Large intestine (tissue), 3 donors: ENCODE results near the gene ZCCHC7. TPM values are rescaled to one million over a fixed set of nuclear protein-coding genes. Genes with fewer than 3 reads are reported as not detected.

Experiments used
- DNase-seq, 2 donors: peaks; one replicate each; pipeline versions ENCODE4 v3.0.0 to v3.0.0-alpha.2; 2013
- H3K27ac ChIP-seq: one replicate; pipeline ENCODE4 v1.5.1; 2013; ENCODE audit warnings: low read length
- H3K27me3 ChIP-seq: 2 replicates; pipeline ENCODE4 v1.6.1; 2013; ENCODE audit warnings: low read length; ENCODE audit not compliant: control insufficient read depth, insufficient read depth
- H3K36me3 ChIP-seq: 2 replicates; pipeline ENCODE4 v1.6.1; 2013; ENCODE audit warnings: low read length; ENCODE audit not compliant: control insufficient read depth, insufficient read depth
- H3K4me1 ChIP-seq: one replicate; pipeline ENCODE4 v1.6.1; 2013; ENCODE audit warnings: low read length; ENCODE audit not compliant: control insufficient read depth, insufficient read depth
- H3K4me3 ChIP-seq: one replicate; pipeline ENCODE4 v1.5.1; 2013; ENCODE audit warnings: low read length
- H3K9me3 ChIP-seq: one replicate; pipeline ENCODE4 v1.6.1; 2013; ENCODE audit warnings: mild to moderate bottlenecking, low read depth, low read length, moderate library complexity; ENCODE audit not compliant: control insufficient read depth
- WGBS: methylation state at CpG from one replicate; pipeline ENCODE4 v1.1.5; 2013; ENCODE audit warnings: low lambda C conversion rate; ENCODE audit not compliant: insufficient coverage; 5-methylcytosine and 5-hydroxymethylcytosine counted together
- polyA plus RNA-seq: library from polyadenylated mRNA; unstranded; fragments of 120-200 nt; gene quantifications from one replicate; pipeline ENCODE4 v1.2.1, GENCODE V29; 2013

The ZCCHC7 gene
- polyA plus RNA-seq, 1 donor: 15.0 TPM

- Histone ChIP-seq H3K4me1 (no peaks in the 10 kb centered on the region), H3K27me3 (no peaks in the 10 kb centered on the region), H3K4me3 (no peak overlapping the region), H3K27ac (no peak overlapping the region), H3K9me3 (no peaks in the 10 kb centered on the region), H3K36me3 (peaks cover 10% of the 10 kb centered on the region)
- WGBS: 67% methylated on average over 1 of the region's 10 CpGs
- DNase-seq: no peak
Measured at GRCh38 chr9:37206121-37206620, 85.8 kb downstream of the ZCCHC7 start.

- no CpG with 5 or more reads among the region's 2 CpGs for WGBS
- Histone ChIP-seq H3K4me3 (no peak overlapping the region), H3K36me3 (peaks cover 6% of the 10 kb centered on the region), H3K27ac (no peak overlapping the region), H3K9me3 (no peaks in the 10 kb centered on the region), H3K4me1 (no peaks in the 10 kb centered on the region), H3K27me3 (no peaks in the 10 kb centered on the region)
- no peak for DNase-seq
Measured at GRCh38 chr9:37209431-37210386, 89.3 kb downstream of the ZCCHC7 start.

GRCh38 chr9:37210737-37211523 lies 90.6 kb downstream of the ZCCHC7 start:
- Histone ChIP-seq H3K36me3 (peaks cover 6% of the 10 kb centered on the region), H3K27ac (no peak overlapping the region), H3K9me3 (no peaks in the 10 kb centered on the region), H3K4me1 (no peaks in the 10 kb centered on the region), H3K27me3 (no peaks in the 10 kb centered on the region), H3K4me3 (no peak overlapping the region)
- WGBS: 95% methylated on average over 3 of the region's 3 CpGs
- DNase-seq: no peak

GRCh38 chr9:37212435-37212834 lies 92.1 kb downstream of the ZCCHC7 start:
- no peaks in the 10 kb centered on the region for H3K9me3 ChIP-seq
- DNase-seq: no peak
- no peaks in the 10 kb centered on the region for H3K27me3 ChIP-seq
- H3K4me3 ChIP-seq: no peak overlapping the region
- no CpG with 5 or more reads among the region's 2 CpGs for WGBS
- no peak overlapping the region for H3K27ac ChIP-seq
- H3K36me3 ChIP-seq: peaks cover 4% of the 10 kb centered on the region
- H3K4me1 ChIP-seq: no peaks in the 10 kb centered on the region

- Histone ChIP-seq H3K36me3 (no peaks in the 10 kb centered on the region), H3K27me3 (no peaks in the 10 kb centered on the region), H3K4me1 (no peaks in the 10 kb centered on the region), H3K27ac (no peak overlapping the region), H3K4me3 (no peak overlapping the region), H3K9me3 (no peaks in the 10 kb centered on the region)
- DNase-seq: no peak
- WGBS: 79% methylated on average over 2 of the region's 4 CpGs
Measured at GRCh38 chr9:37215381-37215780, 95.0 kb downstream of the ZCCHC7 start.

GRCh38 chr9:37215830-37216229 lies 95.5 kb downstream of the ZCCHC7 start:
- no peak overlapping the region for H3K4me3 ChIP-seq
- no peak overlapping the region for H3K27ac ChIP-seq
- no peaks in the 10 kb centered on the region for H3K36me3 ChIP-seq
- 80% methylated on average over 1 of the region's 1 CpG for WGBS
- DNase-seq: no peak
- H3K27me3 ChIP-seq: no peaks in the 10 kb centered on the region
- no peaks in the 10 kb centered on the region for H3K4me1 ChIP-seq
- no peaks in the 10 kb centered on the region for H3K9me3 ChIP-seq

GRCh38 chr9:37217161-37217560 lies 96.8 kb downstream of the ZCCHC7 start:
- WGBS: 100% methylated on average over 1 of the region's 2 CpGs
- H3K9me3 ChIP-seq: no peaks in the 10 kb centered on the region
- no peaks in the 10 kb centered on the region for H3K36me3 ChIP-seq
- H3K27ac ChIP-seq: no peak overlapping the region
- no peak for DNase-seq
- no peaks in the 10 kb centered on the region for H3K27me3 ChIP-seq
- no peak overlapping the region for H3K4me3 ChIP-seq
- no peaks in the 10 kb centered on the region for H3K4me1 ChIP-seq

- no peaks in the 10 kb centered on the region for H3K36me3 ChIP-seq
- H3K4me1 ChIP-seq: no peaks in the 10 kb centered on the region
- H3K27me3 ChIP-seq: no peaks in the 10 kb centered on the region
- no peak overlapping the region for H3K4me3 ChIP-seq
- no peak overlapping the region for H3K27ac ChIP-seq
- no peak for DNase-seq
- H3K9me3 ChIP-seq: no peaks in the 10 kb centered on the region
- 100% methylated on average over 1 of the region's 5 CpGs for whole genome bisulfite sequencing
Measured at GRCh38 chr9:37218800-37219425, 98.5 kb downstream of the ZCCHC7 start.

GRCh38 chr9:37220971-37221370 lies 100.6 kb downstream of the ZCCHC7 start:
- WGBS: 83% methylated on average over 1 of the region's 4 CpGs
- Histone ChIP-seq H3K27ac (no peak overlapping the region), H3K36me3 (no peaks in the 10 kb centered on the region), H3K4me1 (no peaks in the 10 kb centered on the region), H3K9me3 (no peaks in the 10 kb centered on the region), H3K4me3 (no peak overlapping the region), H3K27me3 (no peaks in the 10 kb centered on the region)
- no peak for DNase-seq

- H3K36me3 ChIP-seq: no peaks in the 10 kb centered on the region
- no peaks in the 10 kb centered on the region for H3K9me3 ChIP-seq
- no peaks in the 10 kb centered on the region for H3K27me3 ChIP-seq
- WGBS: 100% methylated on average over 1 of the region's 1 CpG
- H3K4me1 ChIP-seq: no peaks in the 10 kb centered on the region
- no peak overlapping the region for H3K27ac ChIP-seq
- DNase-seq: no peak
- H3K4me3 ChIP-seq: no peak overlapping the region
Measured at GRCh38 chr9:37221489-37222106, 101.2 kb downstream of the ZCCHC7 start.
